ENCODE measurements around the gene SCN8A. TPM values are rescaled to one million over a fixed set of nuclear protein-coding genes. Genes with fewer than 3 reads are reported as not detected.

The SCN8A gene
- total and polyA plus RNA-seq, 8 donors: 0.26 to 3.3 (median 1.3) TPM

DNA sequence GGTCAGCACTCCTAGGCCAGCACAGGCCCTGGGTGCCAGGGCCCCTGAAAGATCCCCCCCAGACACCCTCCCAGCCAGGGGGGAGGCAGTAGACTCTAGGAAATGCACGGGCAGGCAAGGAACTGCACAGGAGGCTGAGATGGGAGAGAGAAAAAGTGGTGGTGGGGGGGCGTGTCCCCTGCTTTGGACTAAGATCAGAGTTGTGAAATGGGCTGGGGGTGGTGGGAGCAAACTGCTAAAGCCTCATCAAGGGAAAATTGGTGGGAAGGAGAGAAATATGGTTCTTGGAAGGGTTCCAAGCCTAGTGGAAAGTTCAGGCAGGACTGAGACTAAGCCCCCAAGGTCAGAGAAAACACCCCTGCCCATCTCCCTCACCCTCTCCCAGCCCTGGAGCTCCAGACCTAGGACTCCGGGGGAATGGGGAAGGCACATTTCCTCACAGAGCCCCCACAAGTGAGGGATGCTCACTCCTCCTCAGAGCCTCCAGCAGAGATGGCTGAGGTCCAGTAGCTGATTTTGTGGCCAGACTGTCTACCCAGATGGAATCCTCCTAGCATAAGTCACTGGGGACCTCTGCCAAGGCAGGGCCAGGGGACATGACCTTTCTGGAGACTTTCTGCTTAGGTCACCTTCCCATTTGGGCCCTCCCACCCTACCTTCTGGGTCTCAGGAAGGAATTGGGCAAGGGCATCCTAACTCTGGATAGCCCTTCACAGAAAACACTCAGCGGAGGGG, 227.7 kb downstream of the SCN8A start:
- peaks cover 3 to 32% of the 10 kb centered on the region in 2 donors for H3K4me1 ChIP-seq
- DNase-seq (peak in 1 of 4 donors; percentile 44), ATAC-seq (no peak)
- H3K9me3 ChIP-seq: no peaks in the 10 kb centered on the region
- H3K4me3 ChIP-seq: no peak overlapping the region
- H3K27me3 ChIP-seq: peaks cover 3 to 91% of the 10 kb centered on the region in 2 donors
- H3K27ac ChIP-seq: no peak overlapping the region
- H3K36me3 ChIP-seq: no peaks in the 10 kb centered on the region
- intact Hi-C loops (cut with DNase I): no loop called here
- TF ChIP-seq, protein P1, sequence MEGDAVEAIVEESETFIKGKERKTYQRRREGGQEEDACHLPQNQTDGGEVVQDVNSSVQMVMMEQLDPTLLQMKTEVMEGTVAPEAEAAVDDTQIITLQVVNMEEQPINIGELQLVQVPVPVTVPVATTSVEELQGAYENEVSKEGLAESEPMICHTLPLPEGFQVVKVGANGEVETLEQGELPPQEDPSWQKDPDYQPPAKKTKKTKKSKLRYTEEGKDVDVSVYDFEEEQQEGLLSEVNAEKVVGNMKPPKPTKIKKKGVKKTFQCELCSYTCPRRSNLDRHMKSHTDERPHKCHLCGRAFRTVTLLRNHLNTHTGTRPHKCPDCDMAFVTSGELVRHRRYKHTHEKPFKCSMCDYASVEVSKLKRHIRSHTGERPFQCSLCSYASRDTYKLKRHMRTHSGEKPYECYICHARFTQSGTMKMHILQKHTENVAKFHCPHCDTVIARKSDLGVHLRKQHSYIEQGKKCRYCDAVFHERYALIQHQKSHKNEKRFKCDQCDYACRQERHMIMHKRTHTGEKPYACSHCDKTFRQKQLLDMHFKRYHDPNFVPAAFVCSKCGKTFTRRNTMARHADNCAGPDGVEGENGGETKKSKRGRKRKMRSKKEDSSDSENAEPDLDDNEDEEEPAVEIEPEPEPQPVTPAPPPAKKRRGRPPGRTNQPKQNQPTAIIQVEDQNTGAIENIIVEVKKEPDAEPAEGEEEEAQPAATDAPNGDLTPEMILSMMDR (IDR thresholded peaks at IDR 0.05): no peak

DNA sequence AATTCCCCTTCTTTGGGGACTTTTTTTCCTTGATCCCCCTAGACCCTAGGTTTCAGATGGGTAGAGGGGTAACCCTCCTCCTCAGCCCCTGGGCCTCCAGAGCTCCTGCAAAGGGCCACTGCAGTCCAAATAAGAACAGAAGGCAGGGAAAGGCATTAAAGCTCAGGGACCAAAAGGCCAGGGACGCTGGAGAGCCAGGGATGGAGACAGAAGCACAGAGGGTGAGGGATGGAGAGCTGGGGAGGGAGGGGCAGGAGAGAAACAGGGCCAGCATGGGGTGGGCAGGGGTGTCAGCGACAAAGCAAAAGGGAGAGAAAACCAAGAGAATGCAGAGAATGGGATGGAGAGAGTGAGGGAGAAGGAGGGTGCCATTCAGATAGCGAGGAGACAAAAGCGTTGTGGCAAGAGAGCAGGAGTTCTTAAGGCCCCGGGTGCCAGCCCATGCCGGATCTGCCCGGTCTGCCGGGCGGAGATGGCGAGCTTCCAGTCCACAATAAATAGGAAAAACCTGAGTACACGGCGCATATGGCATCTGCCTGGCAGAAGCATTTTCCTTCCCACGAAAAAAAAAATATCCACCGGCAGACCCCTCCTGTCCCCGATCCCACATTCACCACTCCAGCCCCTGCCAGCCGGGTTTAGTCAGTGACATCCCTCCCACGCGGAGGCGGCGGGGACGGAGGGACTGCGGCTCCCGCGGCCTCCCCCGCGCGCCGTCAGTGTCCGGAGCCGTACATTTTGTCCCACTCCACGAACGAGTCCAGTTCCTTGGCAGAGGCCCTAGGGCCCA, 228.9 kb downstream of the SCN8A start:
- TF ChIP-seq, protein P1 (IDR thresholded peaks at IDR 0.05): no peak
- peak overlapping the region; percentile 29 to 46 for H3K4me3 ChIP-seq
- peaks cover 0 to 23% of the 10 kb centered on the region in 2 donors for H3K4me1 ChIP-seq
- peak overlapping the region in 1 of 2 donors; percentile 51 for H3K27ac ChIP-seq
- no peaks in the 10 kb centered on the region for H3K9me3 ChIP-seq
- H3K36me3 ChIP-seq: no peaks in the 10 kb centered on the region
- intact Hi-C loops (cut with DNase I): no loop called here
- DNase-seq: peak in 1 of 4 donors; percentile 81
- ATAC-seq: no peak
- H3K27me3 ChIP-seq: peaks cover 3 to 81% of the 10 kb centered on the region in 2 donors

DNA sequence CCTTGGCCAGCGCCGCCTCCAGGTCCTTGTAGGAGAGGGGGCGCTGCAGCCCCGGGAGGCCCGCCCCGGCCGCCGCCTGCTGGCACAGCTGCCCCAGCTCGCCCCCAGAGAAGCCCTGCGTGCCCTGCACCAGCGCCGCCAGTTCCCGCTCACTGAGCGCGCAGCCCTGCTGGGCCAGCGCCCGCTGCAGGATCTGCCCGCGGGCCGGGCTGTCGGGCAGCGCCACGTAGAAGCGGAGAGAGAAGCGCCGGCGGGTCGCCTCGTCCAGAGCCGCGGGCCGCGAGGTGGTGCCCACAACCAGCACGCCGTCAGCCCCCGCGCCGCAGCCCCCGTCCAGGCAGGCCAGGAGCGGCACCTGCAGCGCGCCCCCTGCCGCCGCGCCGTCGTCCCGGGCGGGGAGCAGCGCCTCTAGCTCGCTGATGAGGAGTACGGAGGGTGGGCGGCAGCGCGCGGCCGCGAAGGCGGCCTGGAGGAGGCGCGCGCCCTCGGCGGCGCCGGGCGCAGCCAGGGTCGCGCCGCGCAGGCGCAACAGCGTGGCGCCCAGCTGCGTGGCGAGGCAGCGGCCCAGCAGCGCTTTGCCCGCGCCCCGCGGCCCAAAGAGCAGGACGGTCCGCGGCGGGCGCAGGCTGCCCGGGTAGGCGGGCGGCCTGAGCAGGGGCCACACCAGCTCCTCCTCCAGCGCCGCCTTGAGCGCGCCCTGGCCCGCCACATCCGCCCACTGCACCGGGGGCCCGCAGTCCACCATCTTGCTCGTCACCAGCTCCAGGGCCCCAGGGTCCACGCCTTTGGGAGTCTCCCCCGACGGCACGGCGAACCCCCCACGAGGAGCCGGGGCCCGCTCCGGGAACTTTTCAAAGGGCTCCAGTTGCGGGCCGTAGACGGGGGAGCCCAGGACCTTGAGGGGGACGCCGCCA, 229.8 kb downstream of the SCN8A start:
- H3K4me1 ChIP-seq: peaks cover 0 to 19% of the 10 kb centered on the region in 2 donors
- H3K9me3 ChIP-seq: no peaks in the 10 kb centered on the region
- TF ChIP-seq, protein P1 (IDR thresholded peaks at IDR 0.05): peak in 1 of 2 donors; percentile 24
- peak overlapping the region in 1 of 2 donors; percentile 51 for H3K27ac ChIP-seq
- peaks cover 3 to 72% of the 10 kb centered on the region in 2 donors for H3K27me3 ChIP-seq
- peak overlapping the region; percentile 35 to 46 for H3K4me3 ChIP-seq
- ATAC-seq: peak; percentile 71
- peak; percentile 63 to 86 (median 74) for DNase-seq
- H3K36me3 ChIP-seq: no peaks in the 10 kb centered on the region
- intact Hi-C loops (cut with DNase I): no loop called here

DNA sequence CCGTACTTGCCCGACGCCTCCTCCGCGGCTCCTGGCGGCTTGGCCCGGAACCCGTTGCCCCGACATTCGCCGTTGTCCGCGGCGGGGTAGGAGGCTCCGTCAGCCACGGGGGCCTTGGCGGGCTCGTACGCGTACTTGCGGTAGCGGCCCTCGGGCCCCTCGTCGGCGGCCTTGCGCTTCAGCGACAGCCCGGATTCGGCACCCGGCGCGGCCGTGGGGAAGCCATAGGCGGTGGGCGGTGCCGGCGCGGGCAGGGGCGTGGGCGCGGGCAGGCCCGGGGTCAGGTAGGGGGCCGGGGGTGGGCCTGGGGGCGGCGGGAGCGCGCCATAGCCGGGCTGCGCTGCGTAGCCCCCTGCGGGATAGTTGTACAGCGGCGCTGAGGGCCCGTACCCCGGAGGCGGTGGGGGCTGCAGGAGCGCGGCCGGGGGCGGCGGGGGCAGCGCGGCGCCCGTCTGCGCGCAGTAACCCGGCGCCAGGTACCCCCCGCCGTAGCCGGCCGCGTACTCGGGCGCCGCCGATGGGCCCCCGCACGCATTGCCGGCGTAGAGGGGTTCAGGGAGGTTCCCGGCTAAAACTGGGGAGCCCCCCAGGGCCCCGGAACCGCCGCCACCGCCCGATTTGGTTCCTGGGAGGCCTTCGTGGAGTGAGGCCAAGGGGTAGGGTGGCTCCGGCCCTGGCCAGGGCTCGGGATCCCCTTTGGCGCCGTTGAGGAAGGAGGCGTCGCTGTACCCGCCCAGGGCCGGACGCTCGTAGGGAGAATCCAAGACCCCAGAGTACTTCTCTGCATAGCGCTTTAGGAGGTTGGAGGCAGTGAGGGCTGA, 230.6 kb downstream of the SCN8A start:
- ATAC-seq: peak; percentile 13
- H3K9me3 ChIP-seq: no peaks in the 10 kb centered on the region
- intact Hi-C loops (cut with DNase I): no loop called here
- H3K27me3 ChIP-seq: peaks cover 3 to 64% of the 10 kb centered on the region in 2 donors
- H3K4me3 ChIP-seq: peak overlapping the region; percentile 35 to 46
- peak in 1 of 4 donors; percentile 84 for DNase-seq
- no peaks in the 10 kb centered on the region for H3K36me3 ChIP-seq
- peak overlapping the region in 1 of 2 donors; percentile 51 for H3K27ac ChIP-seq
- H3K4me1 ChIP-seq: peaks cover 0 to 19% of the 10 kb centered on the region in 2 donors
- TF ChIP-seq, protein P1 (IDR thresholded peaks at IDR 0.05): no peak
